ENCODE measurements around the gene OGG1. TPM values are rescaled to one million over a fixed set of nuclear protein-coding genes. Genes with fewer than 3 reads are reported as not detected.

The OGG1 gene
- total and polyA plus RNA-seq, 2 experiments from 2014 or later, result 23.0 to 36.5 TPM

DNA sequence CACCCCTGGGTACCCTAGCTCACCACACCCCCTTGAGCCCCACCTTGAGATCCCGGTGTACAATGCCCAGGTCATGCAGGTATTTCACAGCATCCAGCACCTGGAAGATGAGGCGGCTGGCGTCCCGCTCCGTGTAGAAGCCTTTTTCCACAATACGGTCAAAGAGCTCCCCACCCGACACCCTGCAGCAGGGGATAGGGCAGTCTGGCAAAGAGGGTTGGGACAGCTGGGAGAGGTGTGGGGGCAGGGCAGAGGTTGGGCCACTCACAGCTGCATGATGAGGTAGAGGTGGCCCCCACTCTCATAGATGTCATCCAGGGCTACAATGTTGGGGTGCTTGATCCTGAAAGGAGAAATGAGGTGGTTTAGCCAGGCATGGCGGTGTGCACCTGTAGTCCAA lies 13.1 kb downstream of the OGG1 start:
- WGBS, 2 experiments (ENCODE audit: low coverage in 1 of 2, low lambda C conversion rate in 2 of 2, missing lambda C conversion rate in 2 of 2), result 94 to 95% methylated on average over 8 of the region's 8 CpGs
- no peaks in the 10 kb centered on the region for H3F3A ChIP-seq (ENCODE audit: insufficient read depth)

DNA sequence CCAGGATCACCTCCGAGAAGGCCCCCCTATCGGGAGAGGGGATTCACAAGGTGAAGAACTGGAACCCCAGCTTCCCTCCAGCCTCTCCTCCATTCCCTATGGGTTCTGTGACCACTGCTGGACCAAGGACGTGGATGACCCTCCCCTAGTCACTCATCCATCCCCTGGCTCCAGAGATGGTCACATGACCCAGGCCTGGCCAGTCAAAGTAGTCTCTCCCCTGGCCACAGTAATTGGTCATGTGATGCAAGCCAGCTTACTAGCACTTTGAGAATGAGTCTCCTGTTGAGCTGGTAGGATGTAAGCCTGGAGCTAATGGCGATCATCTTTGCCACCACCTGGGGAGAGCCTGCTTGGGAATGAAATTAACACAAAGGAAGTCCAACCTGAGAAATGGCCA lies 16.1 kb downstream of the OGG1 start:
- H3F3A ChIP-seq (ENCODE audit: insufficient read depth), result no peaks in the 10 kb centered on the region
- TF ChIP-seq EZH2 (IDR thresholded peaks at IDR 0.05; ENCODE audit: insufficient read depth, poor library complexity, severe bottlenecking) (no peak), EZH2phosphoT487 (IDR thresholded peaks at IDR 0.05; ENCODE audit: insufficient read depth, low read depth) (no peak)
- H3K9me3 ChIP-seq (ENCODE audit: low read depth), result no peaks in the 10 kb centered on the region
- no peaks in the 10 kb centered on the region for H3K27me3 ChIP-seq (replicated peaks; ENCODE audit: insufficient read depth)
- H3K36me3 ChIP-seq (ENCODE audit: low read depth), result no peaks in the 10 kb centered on the region
- peaks cover 14% of the 10 kb centered on the region for H3K79me2 ChIP-seq (ENCODE audit: insufficient read depth)
- WGBS, 2 experiments (ENCODE audit: low coverage in 1 of 2, low lambda C conversion rate in 2 of 2, missing lambda C conversion rate in 2 of 2), result 96 to 98% methylated on average over 4 of the region's 4 CpGs
- no peaks in the 10 kb centered on the region for H4K20me1 ChIP-seq (ENCODE audit: insufficient read depth)
- no peak overlapping the region for H2AFZ ChIP-seq
- no peaks in the 10 kb centered on the region for H3K9me2 ChIP-seq (ENCODE audit: insufficient read depth)
- no peak overlapping the region for H3K4me3 ChIP-seq
- no peak overlapping the region for H3K4me2 ChIP-seq (ENCODE audit: unreplicated experiment)
- H3K9ac ChIP-seq, result no peak overlapping the region
- DNase-seq, result no peak
- in situ Hi-C loops (cut with MboI), result no loop called here
- H3K4me1 ChIP-seq (ENCODE audit: insufficient read depth), result no peaks in the 10 kb centered on the region
- H3K27ac ChIP-seq, result no peak overlapping the region

More for the DNA sequence above, 13.1 kb downstream of the OGG1 start:
- H3K9me2 ChIP-seq (ENCODE audit: insufficient read depth), result no peaks in the 10 kb centered on the region
- in situ Hi-C loops (cut with MboI), result no loop called here
- H3K27me3 ChIP-seq (replicated peaks; ENCODE audit: insufficient read depth), result no peaks in the 10 kb centered on the region
- peaks cover 5% of the 10 kb centered on the region; the same call in 1 of the 2 replicates for H3K36me3 ChIP-seq (ENCODE audit: low read depth)
- no peaks in the 10 kb centered on the region for H3K9me3 ChIP-seq (ENCODE audit: low read depth)
- no peak overlapping the region for H3K9ac ChIP-seq
- no peaks in the 10 kb centered on the region for H4K20me1 ChIP-seq (ENCODE audit: insufficient read depth)
- no peak overlapping the region for H3K27ac ChIP-seq
- TF ChIP-seq EZH2 (IDR thresholded peaks at IDR 0.05; ENCODE audit: insufficient read depth, poor library complexity, severe bottlenecking) (no peak), EZH2phosphoT487 (IDR thresholded peaks at IDR 0.05; ENCODE audit: insufficient read depth, low read depth) (no peak)
- no peak overlapping the region for H3K4me3 ChIP-seq
- H3K4me1 ChIP-seq (ENCODE audit: insufficient read depth), result no peaks in the 10 kb centered on the region
- no peak for DNase-seq
- H3K4me2 ChIP-seq (ENCODE audit: unreplicated experiment), result no peak overlapping the region
- H3K79me2 ChIP-seq (ENCODE audit: insufficient read depth), result no peaks in the 10 kb centered on the region
- H2AFZ ChIP-seq, result no peak overlapping the region

DNA sequence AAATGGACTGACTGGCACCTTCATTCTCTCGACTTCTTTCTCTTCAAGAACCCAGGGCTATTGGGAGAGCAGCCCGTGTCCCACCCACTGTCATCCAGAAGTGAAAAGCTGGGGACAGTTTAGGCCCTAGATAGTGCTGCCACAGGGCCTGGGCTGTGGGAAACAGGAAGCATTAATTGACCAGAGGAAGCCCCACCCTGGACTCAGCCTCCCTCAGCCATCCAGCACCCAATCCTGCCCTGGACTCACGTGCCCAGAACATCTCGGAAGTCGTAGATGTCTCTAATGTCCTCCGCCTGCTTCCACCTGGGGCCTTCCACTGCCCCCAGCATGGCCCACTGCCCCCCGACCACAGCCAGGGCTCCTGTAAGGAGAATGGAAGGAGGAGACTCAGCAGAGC lies 17.7 kb downstream of the OGG1 start:
- no peak for TF ChIP-seq EZH2phosphoT487 (IDR thresholded peaks at IDR 0.05; ENCODE audit: insufficient read depth, low read depth)
- no peak for TF ChIP-seq EZH2 (IDR thresholded peaks at IDR 0.05; ENCODE audit: insufficient read depth, poor library complexity, severe bottlenecking)

DNA sequence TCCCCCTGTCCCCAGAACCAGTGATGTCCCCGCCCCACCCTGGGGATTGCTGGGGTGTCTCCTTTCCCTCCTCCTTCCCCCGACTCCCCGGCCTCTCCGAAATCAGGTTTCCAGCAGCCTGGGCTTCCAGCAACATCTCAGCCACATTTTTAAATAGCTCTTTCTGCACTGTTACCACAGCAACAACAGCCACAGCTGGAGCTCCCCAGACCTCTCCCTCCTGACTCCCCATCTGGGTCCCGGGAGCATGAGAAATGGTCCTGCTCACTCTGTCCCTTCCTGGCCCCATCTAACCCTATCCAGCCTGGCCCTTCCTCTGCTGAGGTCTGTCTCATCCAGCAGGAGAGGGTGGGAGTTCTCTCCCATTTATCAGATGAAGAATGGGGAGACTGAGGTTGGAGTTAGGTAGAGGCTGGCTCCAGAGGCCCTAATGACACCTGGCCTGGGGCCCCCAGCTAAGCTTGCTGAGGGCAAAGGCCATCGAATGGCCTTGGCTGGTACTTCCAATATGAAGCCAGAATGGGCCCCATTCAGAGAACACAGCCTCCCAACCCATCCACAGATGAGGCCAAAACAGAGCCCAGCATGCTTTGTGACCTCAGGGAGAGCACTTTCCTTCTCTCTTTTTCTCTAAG lies 18.5 kb downstream of the OGG1 start:
- DNase-seq, result peak; percentile 23
- no peaks in the 10 kb centered on the region for H3F3A ChIP-seq (ENCODE audit: insufficient read depth)
- in situ Hi-C loops (cut with MboI), result no loop called here

More for the DNA sequence above, 17.7 kb downstream of the OGG1 start:
- Histone ChIP-seq H3K9me3 (ENCODE audit: low read depth) (no peaks in the 10 kb centered on the region), H3K4me3 (no peak overlapping the region), H3K79me2 (ENCODE audit: insufficient read depth) (peaks cover 14% of the 10 kb centered on the region), H3K36me3 (ENCODE audit: low read depth) (no peaks in the 10 kb centered on the region), H3K4me1 (ENCODE audit: insufficient read depth) (no peaks in the 10 kb centered on the region), H3F3A (ENCODE audit: insufficient read depth) (no peaks in the 10 kb centered on the region), H3K27me3 (replicated peaks; ENCODE audit: insufficient read depth) (no peaks in the 10 kb centered on the region), H3K27ac (no peak overlapping the region), H3K4me2 (ENCODE audit: unreplicated experiment) (no peak overlapping the region), H4K20me1 (ENCODE audit: insufficient read depth) (no peaks in the 10 kb centered on the region), H2AFZ (no peak overlapping the region), H3K9me2 (ENCODE audit: insufficient read depth) (no peaks in the 10 kb centered on the region), H3K9ac (no peak overlapping the region; the same call in 1 of the 2 replicates)
- no peak for DNase-seq
- WGBS, 2 experiments (ENCODE audit: low coverage in 1 of 2, low lambda C conversion rate in 2 of 2, missing lambda C conversion rate in 2 of 2), result 54 to 59% methylated on average over 7 of the region's 7 CpGs
- in situ Hi-C loops (cut with MboI), result no loop called here

More for the DNA sequence above, 18.5 kb downstream of the OGG1 start:
- no peak overlapping the region for H3K4me2 ChIP-seq (ENCODE audit: unreplicated experiment)
- no peak overlapping the region for H2AFZ ChIP-seq
- H3K4me1 ChIP-seq (ENCODE audit: insufficient read depth), result no peaks in the 10 kb centered on the region
- no peak overlapping the region for H3K4me3 ChIP-seq
- H3K9me2 ChIP-seq (ENCODE audit: insufficient read depth), result no peaks in the 10 kb centered on the region
- 72 to 76% methylated on average over 6 of the region's 6 CpGs for WGBS, 2 experiments (ENCODE audit: low coverage in 1 of 2, low lambda C conversion rate in 2 of 2, missing lambda C conversion rate in 2 of 2)
- no peaks in the 10 kb centered on the region for H3K27me3 ChIP-seq (replicated peaks; ENCODE audit: insufficient read depth)
- H3K9ac ChIP-seq, result peak overlapping the region; percentile 83; the same call in 1 of the 2 replicates
- TF ChIP-seq EZH2phosphoT487 (IDR thresholded peaks at IDR 0.05; ENCODE audit: insufficient read depth, low read depth), result no peak
- TF ChIP-seq EZH2 (IDR thresholded peaks at IDR 0.05; ENCODE audit: insufficient read depth, poor library complexity, severe bottlenecking), result no peak
- no peaks in the 10 kb centered on the region for H3K9me3 ChIP-seq (ENCODE audit: low read depth)
- no peaks in the 10 kb centered on the region for H3K36me3 ChIP-seq (ENCODE audit: low read depth)
- no peaks in the 10 kb centered on the region for H4K20me1 ChIP-seq (ENCODE audit: insufficient read depth)
- H3K27ac ChIP-seq, result no peak overlapping the region
- H3K79me2 ChIP-seq (ENCODE audit: insufficient read depth), result peaks cover 14% of the 10 kb centered on the region
